T-helper 1 cell (primary cell): ENCODE data around the gene PRKAR2B.

ENCODE experiments used
- DNase-seq, 5 donors: peaks; one replicate each; pipeline ENCODE4 v3.0.0-alpha.2; 2012 to 2020
- total RNA-seq, 4 donors: gene quantifications; one replicate each; lab custom pipeline; 2026; lab: John Stamatoyannopoulos, UW

Gene PRKAR2B
- 0.54 to 2.8 (median 1.3) reads per million in 4 donors for total RNA-seq

DNA sequence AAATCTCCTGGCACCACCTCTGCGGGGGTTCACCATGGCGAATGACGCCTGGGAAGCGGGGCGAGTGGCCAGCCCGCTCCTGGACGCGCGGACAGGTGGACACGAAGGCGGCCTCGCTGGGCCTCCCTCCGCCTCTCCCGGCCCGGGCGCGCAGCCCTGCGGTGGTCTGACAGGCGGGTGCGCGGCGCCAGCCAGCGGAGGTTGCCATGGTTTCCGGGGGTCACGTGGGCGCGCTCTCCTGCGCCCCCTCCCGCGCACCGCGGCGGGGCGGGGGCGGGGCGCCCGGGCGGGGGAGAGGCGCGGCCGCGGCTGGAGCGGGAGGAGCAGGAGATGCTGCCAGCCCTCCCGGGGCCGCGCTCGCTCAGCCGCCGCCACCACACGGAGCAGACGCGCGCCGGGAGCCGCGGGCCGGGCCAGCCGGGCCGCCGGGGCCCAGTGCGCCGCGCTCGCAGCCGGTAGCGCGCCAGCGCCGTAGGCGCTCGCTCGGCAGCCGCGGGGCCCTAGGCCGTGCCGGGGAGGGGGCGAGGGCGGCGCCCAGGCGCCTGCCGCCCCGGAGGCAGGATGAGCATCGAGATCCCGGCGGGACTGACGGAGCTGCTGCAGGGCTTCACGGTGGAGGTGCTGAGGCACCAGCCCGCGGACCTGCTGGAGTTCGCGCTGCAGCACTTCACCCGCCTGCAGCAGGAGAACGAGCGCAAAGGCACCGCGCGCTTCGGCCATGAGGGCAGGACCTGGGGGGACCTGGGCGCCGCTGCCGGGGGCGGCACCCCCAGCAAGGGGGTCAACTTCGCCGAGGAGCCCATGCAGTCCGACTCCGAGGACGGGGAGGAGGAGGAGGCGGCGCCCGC lies at the start of gene PRKAR2B:
Gene PRKAR2B, plus strand, starts transcription at position 359 of the 848 bp plus-strand sequence. Its CDS starts 203 bp downstream, at position 562.
- DNase-seq: peak; percentile 45 to 76 (median 58)

DNA sequence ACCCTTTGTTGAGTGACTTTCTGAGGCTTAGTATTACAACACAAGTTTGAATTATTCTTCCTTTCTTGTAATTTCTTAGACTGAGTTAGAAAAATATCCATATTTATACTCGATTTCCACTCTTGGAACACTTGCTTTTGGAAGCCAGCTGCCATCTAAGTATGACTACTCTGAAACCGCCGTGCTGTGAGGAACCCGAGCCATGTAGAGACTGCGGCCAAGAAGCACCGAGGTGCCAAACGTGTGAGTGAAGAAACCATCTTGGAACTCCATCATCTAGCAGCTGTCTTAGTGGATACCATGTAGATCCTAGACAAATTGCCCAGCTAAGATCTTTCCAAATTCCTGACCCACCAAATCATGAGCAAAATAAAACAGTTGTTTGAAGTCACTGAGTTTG lies 49.7 kb upstream of the PRKAR2B start:
- DNase-seq: no peak

DNA sequence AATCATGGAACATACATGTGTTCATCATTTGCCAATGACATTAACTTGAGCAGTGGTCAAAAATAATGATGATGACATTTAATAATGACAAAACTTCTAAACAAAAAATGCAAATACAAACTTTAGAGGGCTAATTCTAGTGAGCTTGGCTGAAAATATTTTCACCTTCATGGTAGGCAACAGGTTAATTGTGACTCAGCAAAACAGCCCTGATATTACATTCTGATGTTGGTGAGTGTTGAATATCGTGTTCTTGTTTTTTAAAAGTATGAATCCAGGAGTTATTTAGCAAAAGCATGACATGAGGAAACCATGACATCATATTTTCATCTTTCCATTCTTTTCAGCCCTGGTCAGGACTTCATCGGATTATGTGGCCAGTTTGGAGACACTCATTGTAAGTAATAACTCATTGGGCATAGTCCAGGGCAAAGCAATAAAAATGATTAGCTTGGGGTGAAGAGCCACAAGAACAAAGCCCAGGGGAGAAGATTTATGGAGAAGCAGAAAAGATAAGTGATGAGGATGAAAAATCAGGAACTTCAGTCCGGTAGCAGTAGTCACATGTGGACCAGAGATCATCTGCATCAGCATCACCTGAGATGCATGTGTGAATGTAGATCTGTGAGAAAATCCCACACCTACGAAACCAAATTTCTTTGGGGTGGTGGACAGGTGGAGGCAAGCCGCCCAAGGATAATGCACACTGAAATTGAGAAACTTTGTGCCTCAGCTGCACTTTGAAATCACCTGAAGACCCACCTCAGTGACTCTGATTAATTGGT lies 46.8 kb upstream of the PRKAR2B start:
- DNase-seq: no peak

DNA sequence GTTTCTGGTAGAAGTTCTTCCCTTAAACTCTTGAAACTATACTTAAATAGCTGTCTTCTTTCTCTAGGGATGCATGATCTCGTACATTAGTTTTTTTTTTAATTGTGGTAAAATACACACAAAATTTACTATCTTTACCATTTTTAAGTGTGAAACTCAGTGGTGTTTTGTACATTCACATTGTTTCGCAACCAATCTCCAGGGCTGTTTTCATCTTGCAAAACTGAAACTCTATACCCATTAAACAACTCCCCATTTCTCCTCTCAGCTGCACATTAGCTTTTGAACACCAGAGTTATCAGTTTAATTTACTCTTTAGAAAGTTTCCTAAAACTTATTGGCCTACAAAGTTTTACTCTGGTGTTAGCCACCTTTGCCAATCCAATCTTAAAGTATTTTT lies 45.5 kb upstream of the PRKAR2B start:
- no peak for DNase-seq

DNA sequence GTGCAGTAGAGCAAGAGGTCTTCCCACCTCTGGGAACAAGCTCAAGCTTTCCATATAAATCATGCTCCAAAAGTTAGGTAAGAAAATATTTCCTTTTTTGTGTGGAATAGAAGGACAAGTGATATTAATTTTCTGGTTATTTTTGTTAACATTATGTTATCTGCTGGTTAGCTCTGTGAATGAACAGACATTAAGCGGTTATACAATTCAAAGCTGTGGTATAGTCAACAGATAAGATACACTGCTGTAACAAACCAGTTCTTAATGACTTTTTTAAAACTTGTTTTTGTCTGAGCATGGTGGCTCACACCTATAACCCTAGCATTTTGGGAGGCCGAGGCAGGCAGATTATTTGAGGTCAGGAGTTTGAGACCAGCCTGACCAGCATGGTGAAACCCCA lies 43.0 kb upstream of the PRKAR2B start:
- no peak for DNase-seq

DNA sequence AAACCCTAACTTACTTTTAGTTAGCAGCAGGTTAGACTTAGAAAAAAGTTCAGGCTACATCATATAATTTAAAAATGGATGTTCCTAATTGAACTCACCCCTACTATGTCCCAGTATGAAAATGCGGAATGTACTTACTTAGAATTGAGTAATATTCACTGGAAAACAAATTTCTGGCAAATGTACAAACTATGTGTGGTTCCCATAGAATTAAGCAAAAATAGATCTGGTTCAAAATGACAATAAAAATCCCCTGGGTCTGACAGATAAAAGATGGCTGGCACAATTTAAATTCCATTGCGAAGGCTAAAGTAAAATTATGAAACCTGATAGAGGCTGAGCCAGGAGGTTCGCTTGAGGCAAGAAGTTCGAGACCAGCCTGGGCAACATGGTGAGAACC lies 42.4 kb upstream of the PRKAR2B start:
- DNase-seq: no peak

DNA sequence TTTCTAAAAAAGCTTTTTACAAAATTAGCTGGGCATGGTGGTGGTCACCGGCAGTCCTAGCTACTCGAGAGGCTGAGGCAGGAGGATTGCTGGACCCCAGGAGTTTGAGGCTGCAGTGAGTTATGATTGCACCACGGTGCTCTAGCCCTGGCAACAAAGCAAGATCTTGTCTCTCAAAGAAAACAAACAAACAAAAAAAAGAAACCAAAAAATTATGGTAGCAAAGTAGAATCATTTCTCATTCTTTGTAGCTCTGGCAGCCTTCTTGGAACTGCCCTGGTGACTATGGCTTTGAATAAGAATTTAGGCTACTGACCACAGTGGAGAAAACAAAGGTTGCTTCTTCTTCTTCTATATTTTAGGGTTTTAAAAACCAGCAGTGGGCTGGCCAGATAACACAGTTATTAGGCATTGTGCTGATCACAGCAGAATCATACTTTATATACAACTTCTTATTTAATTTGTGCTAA lies 41.9 kb upstream of the PRKAR2B start:
- DNase-seq: no peak

DNA sequence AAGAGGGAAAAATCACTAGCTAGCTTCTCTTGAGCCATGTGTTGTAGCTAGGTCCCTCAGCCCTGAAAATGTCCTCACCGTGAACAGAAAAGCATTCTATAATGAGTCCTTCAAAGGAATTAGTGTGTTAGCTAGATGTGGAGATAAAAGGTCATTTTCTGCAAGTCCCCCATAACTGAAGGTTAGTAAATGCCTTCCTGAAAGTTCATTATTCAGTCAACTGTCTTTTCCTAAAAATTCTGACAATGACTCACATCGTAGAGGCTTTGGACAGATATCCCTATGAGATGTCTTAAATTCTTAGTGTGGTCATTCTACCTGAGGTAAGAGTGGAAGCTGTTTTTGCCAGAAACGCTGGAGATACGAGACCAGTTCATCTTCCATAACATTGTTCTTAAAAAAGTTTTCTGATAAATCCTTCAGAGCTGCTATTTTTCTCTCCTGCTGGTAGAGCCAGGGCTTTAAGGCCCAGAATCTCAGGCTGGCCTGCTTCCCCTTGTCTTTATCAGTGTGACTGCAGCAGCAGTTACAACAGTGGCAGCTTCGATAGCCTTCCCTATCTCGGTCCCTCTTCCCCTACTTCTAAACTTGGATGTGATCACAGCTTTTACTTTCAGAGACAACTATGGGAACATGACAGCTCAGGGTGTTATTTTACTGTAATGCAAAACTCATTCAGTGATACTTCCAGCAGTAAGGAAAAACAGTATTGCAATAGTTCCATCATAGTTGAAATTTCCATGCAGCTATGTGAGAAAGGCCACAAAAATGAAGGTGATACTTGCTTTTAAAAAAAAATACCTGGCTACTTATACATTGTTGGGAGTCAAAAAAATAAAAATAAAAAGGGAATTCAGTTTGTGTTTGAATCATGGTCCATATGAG lies 37.3 kb upstream of the PRKAR2B start:
- DNase-seq: no peak

DNA sequence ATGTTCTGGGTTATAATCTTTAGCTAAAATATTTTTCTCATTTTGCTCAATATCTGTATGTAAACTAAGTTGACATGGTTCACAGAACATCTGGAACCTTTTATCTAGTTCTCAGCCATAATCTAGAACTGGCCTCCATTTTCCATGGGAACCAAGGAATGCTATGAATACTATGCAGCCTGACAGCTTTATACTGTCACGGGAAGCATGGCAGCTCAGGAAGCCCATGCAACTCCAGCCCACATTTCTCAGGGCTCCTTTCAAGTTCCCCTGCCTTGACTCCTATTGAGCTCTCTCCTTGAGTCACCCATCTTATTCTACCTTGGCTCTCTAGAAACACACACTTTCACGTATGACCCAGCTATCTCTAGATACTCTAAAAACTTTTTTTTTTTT lies 36.6 kb upstream of the PRKAR2B start:
- DNase-seq: no peak

DNA sequence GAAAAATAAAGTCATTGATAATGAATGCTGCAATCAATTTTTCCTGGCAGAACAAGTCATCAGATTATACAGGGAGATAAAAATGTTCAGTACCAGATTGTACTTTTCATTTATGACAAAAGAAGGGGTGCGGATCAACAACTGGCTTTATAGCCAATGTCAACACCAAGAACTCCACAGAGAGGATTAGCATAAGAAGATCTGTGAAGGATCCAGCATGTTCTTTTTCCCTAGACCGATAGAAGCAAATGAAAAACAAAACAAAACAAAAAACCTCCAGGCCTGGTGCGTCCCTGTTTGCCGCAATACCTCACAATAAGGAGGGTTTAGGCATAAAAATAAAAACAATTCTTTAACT lies 34.7 kb upstream of the PRKAR2B start:
- DNase-seq: no peak

DNA sequence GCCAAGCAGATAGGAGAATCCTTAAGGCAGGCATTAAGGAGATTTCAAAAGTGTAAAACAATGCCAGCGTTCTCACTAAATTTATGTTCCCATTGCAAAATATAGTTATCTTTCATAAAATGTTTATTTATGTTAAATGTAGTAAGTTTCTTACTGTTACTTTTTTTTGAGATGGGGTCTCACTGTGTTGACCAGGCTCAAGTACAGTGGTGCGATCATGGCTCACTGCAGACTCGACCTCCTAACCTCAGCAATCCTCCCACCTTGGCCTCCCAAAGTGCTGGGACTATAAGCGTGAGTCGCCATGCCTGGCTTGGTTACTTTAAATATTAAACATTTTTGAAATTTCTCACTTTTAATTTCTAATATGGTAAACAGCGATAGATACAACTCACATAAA lies 31.8 kb upstream of the PRKAR2B start:
- DNase-seq: no peak

DNA sequence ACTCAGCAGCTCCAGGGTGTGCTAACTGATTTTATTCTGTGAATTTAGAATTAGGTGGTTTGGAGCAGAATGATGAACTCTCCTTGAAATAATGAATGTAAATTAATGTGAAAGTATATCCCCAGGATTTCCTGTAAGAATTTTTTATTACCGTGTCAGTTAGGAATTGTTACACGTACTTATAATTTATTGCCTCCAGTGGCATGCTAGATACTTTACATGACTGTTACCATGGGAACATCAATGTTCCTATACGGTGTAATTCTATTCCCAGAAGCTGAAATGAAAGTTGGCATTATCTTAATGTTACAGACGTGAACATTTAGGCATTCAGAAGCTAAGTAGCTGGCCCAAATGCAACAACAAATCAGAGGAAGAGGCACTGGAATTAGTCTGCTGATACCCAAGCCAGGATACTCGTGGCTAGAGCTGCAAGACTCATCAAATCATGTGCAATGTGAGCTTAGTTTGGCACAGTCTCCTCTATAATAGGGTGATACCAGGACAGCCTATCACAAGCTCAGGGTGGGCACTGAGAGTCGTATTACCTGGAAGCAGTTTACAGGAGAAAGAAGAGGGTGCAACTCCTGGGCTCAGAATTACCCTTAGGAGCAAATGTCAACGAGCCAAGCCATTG lies 30.0 kb upstream of the PRKAR2B start:
- DNase-seq: no peak

DNA sequence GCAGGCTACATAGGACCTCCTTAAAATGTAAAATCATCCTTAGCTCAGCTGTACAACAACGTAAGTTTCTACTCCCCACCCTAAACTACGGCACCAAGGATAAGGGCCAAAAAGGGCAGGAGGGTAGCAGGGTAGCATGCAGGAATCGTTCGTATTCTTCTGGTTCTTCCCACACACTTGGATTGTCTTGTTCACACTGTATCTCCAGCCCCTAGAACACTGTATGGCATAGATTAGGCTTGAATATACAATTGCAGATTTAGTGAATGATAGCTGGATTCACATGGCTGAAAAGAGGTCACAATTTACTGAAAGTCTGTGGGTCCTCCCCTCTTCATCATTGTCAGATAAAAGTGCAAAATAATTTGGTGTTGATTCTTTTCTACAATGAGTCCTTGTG lies 28.2 kb upstream of the PRKAR2B start:
- DNase-seq: no peak

DNA sequence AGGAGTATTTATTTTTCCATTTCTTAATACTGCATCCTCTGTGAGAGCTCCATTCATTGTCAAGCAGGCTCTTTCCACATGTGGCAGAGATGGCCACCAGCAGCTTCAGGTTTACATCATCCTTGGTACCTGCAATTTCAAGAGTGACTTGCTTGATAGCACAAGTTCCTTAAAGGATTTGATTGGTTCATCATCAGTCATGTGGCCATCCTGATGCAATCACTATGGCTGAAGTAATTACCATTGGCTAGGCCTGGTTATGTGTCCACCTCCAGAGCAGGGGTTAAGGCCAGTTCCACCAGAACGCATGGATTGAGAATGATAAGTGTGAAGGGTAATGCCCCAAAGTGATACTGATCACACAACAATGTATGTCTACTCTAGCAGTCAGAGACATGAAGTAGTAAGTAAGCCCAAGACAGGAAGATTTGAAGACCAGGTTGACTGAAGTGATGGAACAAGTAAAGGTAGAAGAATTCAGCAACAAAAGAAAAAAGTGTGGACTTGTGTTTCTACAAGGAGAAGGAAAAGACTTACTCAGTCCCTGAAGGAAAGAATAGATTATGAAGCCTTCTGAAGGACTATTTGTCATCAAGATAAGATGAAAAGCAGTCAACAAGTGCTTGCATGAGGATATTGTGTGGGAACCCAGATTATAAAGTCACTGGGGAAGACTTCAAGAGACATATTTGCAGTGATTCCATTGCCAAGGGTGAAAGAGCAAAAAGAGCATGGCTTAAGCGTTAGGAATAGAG lies 26.4 kb upstream of the PRKAR2B start:
- no peak for DNase-seq

DNA sequence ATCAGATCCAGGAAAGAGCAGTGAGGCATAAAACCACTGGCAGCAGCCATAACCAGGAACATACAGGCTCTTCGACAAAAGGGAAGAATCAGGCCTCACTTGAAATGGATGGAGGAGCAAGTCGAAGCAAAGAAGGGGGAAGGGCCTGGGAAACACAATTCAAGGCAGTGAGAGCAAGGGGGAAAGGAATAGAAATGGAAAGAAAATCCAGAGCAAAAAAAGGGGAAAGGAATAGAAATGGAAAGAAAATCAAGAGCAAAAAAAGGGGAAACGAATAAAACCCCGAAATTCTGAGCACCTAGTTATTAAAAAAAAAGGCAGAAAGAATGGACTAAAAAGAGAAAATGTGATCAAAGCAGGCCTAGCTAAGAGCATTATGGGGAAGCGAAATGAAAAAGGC lies 24.1 kb upstream of the PRKAR2B start:
- DNase-seq: no peak

DNA sequence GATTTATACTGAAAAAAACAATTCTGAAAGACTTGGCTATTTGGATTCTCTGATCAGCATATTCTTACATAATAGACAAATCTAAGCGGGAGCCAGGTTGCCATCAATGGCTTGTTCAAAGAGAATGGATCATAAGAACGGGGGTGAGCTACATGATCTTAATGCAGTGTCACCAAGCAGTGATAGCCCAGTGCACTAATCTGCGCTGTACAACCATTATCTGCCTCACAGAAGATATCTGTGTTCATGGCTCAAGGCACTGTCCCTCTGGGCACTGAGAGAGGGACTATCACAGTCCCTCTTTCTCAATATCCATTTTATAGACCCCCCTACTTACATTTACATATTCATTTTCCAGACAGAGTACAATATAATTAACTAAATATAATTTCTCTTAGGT lies 22.9 kb upstream of the PRKAR2B start:
- DNase-seq: no peak

DNA sequence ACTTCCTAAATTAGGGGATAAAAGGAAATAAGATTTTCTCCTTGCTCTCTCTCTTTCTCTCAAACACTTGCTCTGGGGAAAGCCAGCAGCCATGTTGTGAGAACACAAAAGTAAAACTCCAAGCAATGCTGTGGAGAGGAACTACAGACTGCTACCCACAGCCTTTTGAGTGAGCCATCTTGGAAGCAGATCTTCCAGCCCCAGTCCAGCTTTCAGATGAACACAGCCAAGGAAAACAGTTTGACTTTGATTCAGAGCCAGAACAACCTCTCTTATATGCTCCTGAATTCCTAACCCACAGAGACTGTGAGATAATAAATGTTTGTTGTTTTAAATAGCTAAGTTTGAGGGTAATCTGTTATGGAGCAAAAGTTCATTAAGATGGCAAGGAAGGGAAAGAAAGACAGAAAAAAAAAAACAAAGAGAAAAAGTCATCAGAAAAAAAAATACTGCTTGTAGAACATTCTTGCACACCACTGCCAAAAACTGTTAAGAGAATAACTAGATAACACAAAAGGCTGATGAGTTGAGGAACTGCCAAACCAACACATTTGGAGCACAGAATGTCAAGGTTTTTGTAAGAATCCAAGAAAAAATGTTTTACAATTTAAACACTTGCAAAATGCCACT lies 20.9 kb upstream of the PRKAR2B start:
- no peak for DNase-seq

DNA sequence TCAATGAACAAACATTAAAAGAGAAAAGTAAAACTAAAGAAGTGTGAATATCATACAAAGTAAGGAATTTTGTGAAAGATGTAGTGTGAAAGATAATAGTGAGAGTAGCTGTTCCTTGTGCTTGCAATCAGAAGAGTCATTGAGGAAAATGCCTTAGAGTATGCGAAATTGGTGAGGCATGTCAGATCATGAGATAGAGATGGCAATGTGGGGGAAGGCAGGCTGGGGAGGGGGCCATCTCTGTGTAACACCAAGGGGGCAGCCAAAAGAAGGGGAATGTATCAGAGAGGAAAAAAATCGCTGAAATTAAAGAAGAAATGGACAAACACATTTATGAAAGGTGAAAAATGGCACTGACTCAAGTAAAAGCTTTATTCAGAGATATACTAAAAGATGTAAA lies 19.6 kb upstream of the PRKAR2B start:
- DNase-seq: no peak

DNA sequence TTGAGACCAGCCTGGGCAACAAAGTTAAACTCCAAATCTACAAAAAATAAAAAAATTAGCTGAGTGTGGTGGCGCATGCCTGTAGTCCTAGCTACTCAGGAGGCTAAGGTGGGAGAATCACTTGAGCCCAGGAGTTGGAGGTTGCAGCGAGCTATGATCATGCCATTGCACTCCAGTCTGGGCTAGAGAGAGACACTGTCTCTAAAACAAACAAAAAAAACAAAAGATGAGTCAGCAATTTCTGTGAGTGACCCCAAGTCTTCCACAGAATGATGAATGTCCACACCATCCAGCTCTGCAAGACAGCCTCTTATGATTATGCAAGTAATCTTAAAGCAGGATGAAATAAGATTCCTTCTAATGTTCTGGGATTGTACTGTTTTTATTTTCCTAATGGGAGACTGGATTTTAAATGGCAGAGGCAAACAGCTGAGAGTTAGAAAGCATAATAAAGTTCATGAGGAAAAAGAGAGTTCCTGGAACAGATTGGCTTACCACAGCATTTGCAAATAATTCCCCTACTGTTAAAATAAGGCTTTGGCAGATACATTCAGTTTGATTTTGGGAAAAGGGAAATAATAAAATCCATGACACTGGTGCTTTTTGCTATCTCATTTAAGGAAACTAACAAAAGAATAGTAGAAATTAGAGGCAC lies 18.9 kb upstream of the PRKAR2B start:
- DNase-seq: no peak

DNA sequence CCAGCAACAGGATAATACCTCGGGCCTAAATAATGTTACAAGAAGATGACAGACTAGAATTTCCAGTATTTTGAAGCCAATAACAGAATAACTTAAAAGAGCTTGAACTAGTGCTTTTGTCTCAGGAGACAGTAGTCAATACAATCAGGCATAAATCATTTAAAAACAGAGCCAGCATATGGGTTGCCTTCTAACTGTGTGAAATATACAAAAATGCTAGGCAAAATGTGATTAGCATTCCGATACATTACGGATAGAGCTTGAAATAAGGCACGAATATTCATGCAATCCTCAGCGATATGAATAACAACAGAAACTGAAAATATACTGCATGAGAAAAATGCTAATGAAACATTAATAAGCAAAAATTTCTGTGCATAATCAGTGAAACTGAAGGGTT lies 18.3 kb upstream of the PRKAR2B start:
- no peak for DNase-seq

DNA sequence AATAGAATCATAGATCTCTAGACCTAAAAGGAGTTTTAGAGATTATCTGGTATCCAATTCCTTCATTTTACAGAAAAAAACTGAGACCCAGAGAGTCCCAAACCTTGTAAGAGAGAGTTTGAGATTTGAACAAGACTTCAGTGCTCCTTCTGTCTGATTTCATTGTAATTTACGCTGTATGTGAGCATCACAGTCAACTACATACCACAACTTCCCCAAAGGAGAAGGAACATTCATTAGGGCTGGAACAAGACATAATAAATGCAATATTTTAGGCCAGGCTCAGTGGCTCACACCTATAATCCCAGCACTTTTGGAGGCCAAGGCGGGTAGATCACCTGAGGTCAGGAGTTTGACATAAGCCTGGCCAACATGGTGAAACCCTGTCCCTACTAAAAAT lies 17.3 kb upstream of the PRKAR2B start:
- no peak for DNase-seq
